ENCODE data around the gene CPA1.

The CPA1 gene

GRCh38 chr7:130341882-130342281 is 38.4 kb upstream of the CPA1 start:
- TF ChIP-seq ZNF302 (tag by site-specific recombination; IDR thresholded peaks at IDR 0.05; ENCODE audit: low read depth): no peak
- no peak for TF ChIP-seq KLF10 (tag by site-specific recombination; IDR thresholded peaks at IDR 0.05)
- TF ChIP-seq ZNF26 (tag by site-specific recombination; IDR thresholded peaks at IDR 0.05): no peak
- no peak for TF ChIP-seq BCL6B (tag by site-specific recombination; IDR thresholded peaks at IDR 0.05)
- TF ChIP-seq ZNF423 (tag by site-specific recombination; IDR thresholded peaks at IDR 0.05): no peak
- TF ChIP-seq, protein P1, sequence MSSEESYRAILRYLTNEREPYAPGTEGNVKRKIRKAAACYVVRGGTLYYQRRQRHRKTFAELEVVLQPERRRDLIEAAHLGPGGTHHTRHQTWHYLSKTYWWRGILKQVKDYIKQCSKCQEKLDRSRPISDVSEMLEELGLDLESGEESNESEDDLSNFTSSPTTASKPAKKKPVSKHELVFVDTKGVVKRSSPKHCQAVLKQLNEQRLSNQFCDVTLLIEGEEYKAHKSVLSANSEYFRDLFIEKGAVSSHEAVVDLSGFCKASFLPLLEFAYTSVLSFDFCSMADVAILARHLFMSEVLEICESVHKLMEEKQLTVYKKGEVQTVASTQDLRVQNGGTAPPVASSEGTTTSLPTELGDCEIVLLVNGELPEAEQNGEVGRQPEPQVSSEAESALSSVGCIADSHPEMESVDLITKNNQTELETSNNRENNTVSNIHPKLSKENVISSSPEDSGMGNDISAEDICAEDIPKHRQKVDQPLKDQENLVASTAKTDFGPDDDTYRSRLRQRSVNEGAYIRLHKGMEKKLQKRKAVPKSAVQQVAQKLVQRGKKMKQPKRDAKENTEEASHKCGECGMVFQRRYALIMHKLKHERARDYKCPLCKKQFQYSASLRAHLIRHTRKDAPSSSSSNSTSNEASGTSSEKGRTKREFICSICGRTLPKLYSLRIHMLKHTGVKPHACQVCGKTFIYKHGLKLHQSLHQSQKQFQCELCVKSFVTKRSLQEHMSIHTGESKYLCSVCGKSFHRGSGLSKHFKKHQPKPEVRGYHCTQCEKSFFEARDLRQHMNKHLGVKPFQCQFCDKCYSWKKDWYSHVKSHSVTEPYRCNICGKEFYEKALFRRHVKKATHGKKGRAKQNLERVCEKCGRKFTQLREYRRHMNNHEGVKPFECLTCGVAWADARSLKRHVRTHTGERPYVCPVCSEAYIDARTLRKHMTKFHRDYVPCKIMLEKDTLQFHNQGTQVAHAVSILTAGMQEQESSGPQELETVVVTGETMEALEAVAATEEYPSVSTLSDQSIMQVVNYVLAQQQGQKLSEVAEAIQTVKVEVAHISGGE (tag by site-specific recombination; conservative IDR thresholded peaks at IDR 0.05; ENCODE audit: low read depth): no peak
- no peak for TF ChIP-seq ZBTB10 (tag by site-specific recombination; IDR thresholded peaks at IDR 0.05)
- TF ChIP-seq ZNF514 (tag by site-specific recombination; IDR thresholded peaks at IDR 0.05): no peak
- TF ChIP-seq GFI1B (tag by site-specific recombination; IDR thresholded peaks at IDR 0.05): no peak
- TF ChIP-seq GLIS1 (tag by site-specific recombination; IDR thresholded peaks at IDR 0.05): no peak
- no peak for TF ChIP-seq ZNF239 (tag by site-specific recombination; IDR thresholded peaks at IDR 0.05)
- TF ChIP-seq ZNF473 (tag by site-specific recombination; IDR thresholded peaks at IDR 0.05): no peak
- no peak for TF ChIP-seq ZBTB8A (tag by site-specific recombination; IDR thresholded peaks at IDR 0.05)
- no peak for TF ChIP-seq ZNF391 (tag by site-specific recombination; IDR thresholded peaks at IDR 0.05; ENCODE audit: borderline replicate concordance, low read depth)
- no peaks in the 10 kb centered on the region for H3K4me1 ChIP-seq (ENCODE audit: control insufficient read depth, insufficient read depth, low read length)
- CTCF ChIA-PET: interaction anchor here (0.7 kb wide), 1 partner anchor 101 kb away, joined by 3 read pairs; no protein-coding TSS in a partner anchor

DNA sequence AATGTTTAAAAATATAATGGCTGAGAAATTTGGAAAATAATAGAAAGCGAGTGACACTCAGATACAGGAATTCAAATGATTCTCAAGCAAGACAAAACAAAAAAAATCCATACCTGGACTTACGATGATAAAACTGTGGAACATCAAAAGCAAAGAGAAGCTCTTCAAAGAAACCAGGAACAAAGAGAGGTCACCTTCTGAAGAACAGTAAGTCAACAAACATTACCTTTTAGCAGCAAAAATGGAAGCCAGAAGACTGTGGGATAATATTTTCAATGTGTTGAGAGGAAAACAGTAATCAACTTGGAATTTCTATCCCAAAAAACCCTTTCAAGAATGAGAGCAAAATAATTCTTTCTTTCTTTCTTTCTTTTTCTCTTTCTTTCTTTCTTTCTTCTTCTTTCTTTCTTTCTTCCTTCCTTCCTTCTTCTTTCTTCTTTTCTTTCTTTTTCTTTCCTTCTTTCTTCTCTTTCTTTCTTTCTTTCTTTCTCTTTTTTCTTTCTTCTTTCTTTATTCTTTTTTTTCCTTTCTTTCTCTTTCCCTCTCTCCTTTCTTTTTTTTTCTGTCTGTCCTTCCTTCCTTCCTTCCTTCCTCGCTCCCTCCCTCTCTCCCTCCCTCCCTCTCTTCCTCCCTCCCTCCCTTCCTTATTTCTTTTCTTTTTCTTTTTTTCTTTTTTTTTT is 37.5 kb upstream of the CPA1 start:
- peak; percentile 51; the same call in 1 of the 2 replicates for TF ChIP-seq PRDM1 (tag by site-specific recombination; IDR thresholded peaks at IDR 0.05)
- peak; percentile 96 for TF ChIP-seq ZNF366 (tag by site-specific recombination; conservative IDR thresholded peaks at IDR 0.05)
- no peak for TF ChIP-seq ZNF354C (tag by site-specific recombination; IDR thresholded peaks at IDR 0.05; ENCODE audit: borderline replicate concordance, low read depth)
- POLR2A ChIA-PET: no interaction called here
- Histone ChIP-seq H3K4me1 (ENCODE audit: control insufficient read depth, insufficient read depth, low read length) (no peaks in the 10 kb centered on the region), H3K36me3 (ENCODE audit: control insufficient read depth in 2 of 2, insufficient read depth in 1 of 2, low read length in 2 of 2) (no peaks in the 10 kb centered on the region), H3K9me3 (ENCODE audit: control insufficient read depth, insufficient read depth, low read depth, low read length) (no peaks in the 10 kb centered on the region), H3K27ac (ENCODE audit: extremely low read depth, low read depth, low read length) (no peak overlapping the region), H3K4me3 (ENCODE audit: low read depth, low read length) (no peak overlapping the region)
- CTCF ChIA-PET: no interaction called here

More at GRCh38 chr7:130341882-130342281, 38.4 kb upstream of the CPA1 start:
- POLR2A ChIA-PET: no interaction called here
- Histone ChIP-seq H3K36me3 (ENCODE audit: control insufficient read depth in 2 of 2, insufficient read depth in 1 of 2, low read length in 2 of 2) (no peaks in the 10 kb centered on the region), H3K4me3 (ENCODE audit: low read depth, low read length) (no peak overlapping the region), H3K9me3 (ENCODE audit: control insufficient read depth, insufficient read depth, low read depth, low read length) (no peaks in the 10 kb centered on the region), H3K27ac (ENCODE audit: extremely low read depth, low read depth, low read length) (no peak overlapping the region)

All from HEK293 (cell line).